GM18505 (cell line): ENCODE data around the gene DHRS7.
"Not testable (repeated sequence)": the region's sequence is repeated elsewhere in the genome, so short reads cannot be mapped to it uniquely, and the experiment has no call there.

ENCODE experiments used
- ATAC-seq: cut with Tn5 transposase; IDR thresholded peaks from one replicate; pipeline ENCODE4 v1.9.1; 2021; ENCODE audit not compliant: unreplicated experiment
- POLR2A ChIP-seq: IDR thresholded peaks from 4 replicates; pipeline ENCODE4 v1.6.1; 2011; ENCODE audit warnings: borderline replicate concordance; ENCODE audit not compliant: insufficient read depth, insufficient read length; ENCODE audit errors: extremely low read depth

DHRS7 gene

GRCh38 chr14:60151715-60152114 is 13.5 kb downstream of the DHRS7 start:
- no peak for TF ChIP-seq POLR2A
- peak; percentile 98 for ATAC-seq

GRCh38 chr14:60134702-60135101 is 30.5 kb downstream of the DHRS7 start:
- no peak for TF ChIP-seq POLR2A
- ATAC-seq, result no peak

- no peak for ATAC-seq
- TF ChIP-seq POLR2A, result no peak
Observed at GRCh38 chr14:60133487-60133886, 31.7 kb downstream of the DHRS7 start.

DNA sequence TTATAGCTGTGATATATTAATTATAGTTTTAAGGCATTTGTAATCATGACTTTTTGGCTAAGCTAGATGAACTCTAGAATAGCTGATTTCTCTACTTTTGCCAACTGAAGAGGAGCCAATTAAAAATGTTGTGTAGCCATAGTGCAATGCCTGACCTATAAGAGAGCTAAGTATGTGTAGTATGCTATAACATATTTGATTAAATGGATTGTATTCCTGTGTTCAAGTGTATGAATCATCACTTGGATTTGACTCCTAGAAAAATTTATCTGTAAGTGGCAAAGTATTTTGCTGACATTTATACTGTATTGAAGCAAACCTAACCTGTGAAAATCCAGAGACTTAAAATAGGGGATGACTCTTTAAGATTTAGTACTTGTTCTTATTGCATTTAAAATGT is 39.3 kb downstream of the DHRS7 start:
- ATAC-seq, result no peak
- TF ChIP-seq POLR2A, result no peak

DNA sequence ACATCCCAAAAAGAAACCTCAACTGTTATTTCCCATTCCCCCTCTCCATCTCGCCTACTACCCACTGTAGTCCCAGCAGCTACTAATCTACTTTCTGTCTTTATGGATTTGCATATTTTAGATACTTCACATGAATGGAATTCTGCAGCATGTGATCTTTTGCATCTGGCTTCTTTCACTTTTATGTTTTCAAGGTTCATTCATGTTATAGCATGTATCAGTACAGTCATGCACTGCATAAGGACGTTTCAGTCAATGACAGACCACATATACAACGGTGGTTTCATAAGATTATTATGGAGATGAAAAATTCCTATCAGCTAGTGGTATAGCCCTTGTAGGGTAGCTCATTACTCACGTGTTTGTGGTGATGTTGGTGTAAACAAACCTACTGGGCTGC is 49.0 kb downstream of the DHRS7 start:
- ATAC-seq, result no peak
- TF ChIP-seq POLR2A, result no peak

- TF ChIP-seq POLR2A, result no peak
- no peak for ATAC-seq
Observed at GRCh38 chr14:60114881-60115280, 50.3 kb downstream of the DHRS7 start.

DNA sequence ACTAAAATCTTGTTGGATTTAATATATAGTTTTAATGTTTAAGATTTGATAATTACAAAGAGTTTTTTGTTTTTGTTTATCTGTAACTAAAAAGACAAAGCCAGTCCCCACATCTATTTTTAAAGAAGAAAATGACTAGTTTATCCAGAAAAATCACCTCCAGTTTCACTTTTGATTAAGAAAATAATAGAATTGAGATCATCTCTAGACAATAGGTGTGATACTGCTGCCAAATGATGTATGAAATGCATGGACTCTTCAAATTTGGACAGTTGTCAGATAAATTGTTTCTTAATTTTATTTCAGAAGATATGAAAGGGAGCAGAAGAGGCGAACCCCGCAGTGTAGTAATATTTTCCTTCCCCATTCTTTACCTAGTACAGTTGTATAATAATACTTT is 53.5 kb downstream of the DHRS7 start:
- ATAC-seq, result no peak
- TF ChIP-seq POLR2A, result no peak

GRCh38 chr14:60107477-60107876 is 57.7 kb downstream of the DHRS7 start:
- ATAC-seq, result no peak
- TF ChIP-seq POLR2A, result no peak

DNA sequence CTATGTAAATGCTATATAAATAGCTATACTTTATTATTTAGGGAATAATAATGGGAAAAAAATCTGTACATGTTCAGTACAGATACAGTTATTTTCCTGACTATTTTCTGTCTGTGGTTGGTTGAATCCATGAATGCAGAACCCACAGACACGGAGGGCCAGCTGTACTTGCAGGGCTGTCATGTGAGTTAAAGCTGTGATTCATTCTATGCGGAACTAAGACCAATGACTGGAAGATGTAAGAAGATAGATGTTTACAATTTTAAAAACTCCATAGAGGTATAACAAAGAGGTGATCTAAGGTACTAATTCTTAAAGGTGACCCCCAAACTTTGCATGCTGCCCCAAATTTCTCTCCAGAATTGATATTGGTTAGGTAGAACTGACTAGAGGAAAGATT is 58.9 kb downstream of the DHRS7 start:
- no peak for ATAC-seq
- TF ChIP-seq POLR2A, result no peak

DNA sequence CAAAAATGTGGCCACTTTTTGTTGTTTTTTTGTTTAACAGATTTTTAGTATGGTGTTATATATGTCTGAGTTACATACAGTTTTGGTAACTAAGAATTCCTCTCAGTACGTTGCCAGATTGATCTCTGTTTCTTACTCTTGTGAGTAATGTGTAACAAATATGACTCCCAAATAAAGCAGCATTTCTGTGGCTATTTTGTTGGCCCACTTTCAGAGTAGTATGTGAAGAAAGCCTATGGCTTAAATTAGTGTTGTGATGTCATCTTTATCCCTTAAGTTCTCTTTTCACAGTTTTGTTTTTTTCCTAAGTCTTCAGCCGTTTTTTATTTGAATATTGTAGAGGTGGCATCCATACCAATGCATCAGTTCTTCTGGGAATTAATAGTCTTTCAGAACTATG is 62.8 kb downstream of the DHRS7 start:
- TF ChIP-seq POLR2A, result no peak
- no peak for ATAC-seq

DNA sequence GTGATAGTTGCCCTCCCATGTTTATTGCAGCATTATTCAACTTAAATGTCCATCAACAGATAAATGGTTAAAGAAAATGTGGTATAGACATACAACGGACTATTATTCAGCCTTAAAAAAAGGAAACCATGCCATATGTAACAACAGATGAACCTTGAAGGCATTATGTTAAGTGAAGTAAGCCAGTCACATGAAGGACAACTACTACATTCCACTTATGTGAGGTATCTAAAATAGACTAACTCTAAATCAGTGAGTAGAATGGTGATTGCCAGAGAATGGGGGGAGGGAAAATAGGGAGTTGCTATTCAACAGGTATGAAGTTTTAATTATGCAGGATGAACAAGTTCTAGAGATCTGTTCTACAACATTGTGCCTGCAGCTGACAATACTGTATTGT is 63.4 kb downstream of the DHRS7 start:
- TF ChIP-seq POLR2A, result no peak

GRCh38 chr14:60099855-60100254 is 65.3 kb downstream of the DHRS7 start:
- not testable (repeated sequence) for ATAC-seq

More for the DNA sequence above, 63.4 kb downstream of the DHRS7 start:
- ATAC-seq, result no peak

GRCh38 chr14:60097974-60098373 is 67.2 kb downstream of the DHRS7 start:
- no peak for ATAC-seq
- no peak for TF ChIP-seq POLR2A

GRCh38 chr14:60095781-60096450 is 69.3 kb downstream of the DHRS7 start:
- TF ChIP-seq POLR2A, result no peak
- ATAC-seq, result no peak

DNA sequence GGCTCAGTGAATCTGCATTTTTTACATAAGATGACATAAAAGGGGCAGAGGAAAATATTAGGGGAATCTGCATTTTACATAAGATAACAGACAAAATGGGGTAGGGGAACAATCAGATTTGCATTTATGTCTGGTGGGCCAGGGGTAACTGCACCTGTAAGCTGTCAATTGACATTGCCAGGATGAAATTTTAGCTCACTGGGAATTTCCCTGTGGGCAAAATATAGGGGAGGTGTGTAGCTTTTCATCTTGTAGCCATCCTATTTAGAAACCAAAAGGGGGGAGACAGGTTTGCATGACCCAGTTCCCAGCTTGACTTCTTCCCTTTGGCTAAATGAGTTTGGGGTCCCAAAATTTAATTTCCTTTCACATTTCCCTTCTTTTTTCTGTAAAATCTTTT is 70.0 kb downstream of the DHRS7 start:
- ATAC-seq, result no peak

GRCh38 chr14:60094306-60094897 is 70.8 kb downstream of the DHRS7 start:
- no peak for TF ChIP-seq POLR2A
- no peak for ATAC-seq

More for the DNA sequence above, 70.0 kb downstream of the DHRS7 start:
- TF ChIP-seq POLR2A, result no peak
